Measurements from ENCODE around the gene NCEH1.

Gene NCEH1

DNA sequence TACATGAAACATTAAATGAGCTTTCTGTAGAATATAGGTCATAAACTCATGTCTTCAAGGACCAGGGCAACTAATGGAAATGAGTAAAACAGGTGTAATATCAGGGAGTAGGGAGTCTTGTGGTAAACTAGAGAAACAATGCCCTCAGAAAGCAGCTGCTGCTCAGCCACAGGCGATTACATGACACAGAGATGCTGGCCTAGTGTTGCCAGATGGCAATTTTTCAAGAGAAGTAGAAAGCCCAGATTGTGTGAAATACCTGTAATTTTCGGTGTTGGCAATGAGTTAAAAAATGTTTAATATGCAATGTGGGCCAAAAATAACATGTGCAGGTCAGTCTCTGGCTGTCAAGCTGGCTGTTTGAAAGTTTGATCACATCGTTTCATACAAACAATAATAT lies 23.4 kb downstream of the NCEH1 start:
- Histone ChIP-seq H3K9me3 (ENCODE audit: control insufficient read depth, insufficient read depth, low read length) (no peaks in the 10 kb centered on the region), H3K4me3 (ENCODE audit: low read length) (no peak overlapping the region), H3F3A (ENCODE audit: control insufficient read depth, insufficient read depth) (no peaks in the 10 kb centered on the region), H3K4me2 (ENCODE audit: low read length) (no peak overlapping the region), H3K4me1 (ENCODE audit: control insufficient read depth, low read length) (peaks cover 6% of the 10 kb centered on the region), H3K9me2 (replicated peaks; ENCODE audit: control insufficient read depth, low read length) (no peaks in the 10 kb centered on the region), H3K27ac (ENCODE audit: low read depth, low read length) (no peak overlapping the region), H3K36me3 (ENCODE audit: control insufficient read depth, low read length) (no peaks in the 10 kb centered on the region), H3K79me2 (ENCODE audit: control insufficient read depth, low read length) (peaks cover 5% of the 10 kb centered on the region; the same call in 1 of the 2 replicates), H3K27me3 (ENCODE audit: control insufficient read depth, low read length) (no peaks in the 10 kb centered on the region), H4K20me1 (ENCODE audit: control insufficient read depth, insufficient read depth, low read depth, low read length) (no peaks in the 10 kb centered on the region)
- TF ChIP-seq EZH2phosphoT487 (IDR thresholded peaks at IDR 0.05; ENCODE audit: borderline replicate concordance, low read length), result no peak
- TF ChIP-seq, protein P1, sequence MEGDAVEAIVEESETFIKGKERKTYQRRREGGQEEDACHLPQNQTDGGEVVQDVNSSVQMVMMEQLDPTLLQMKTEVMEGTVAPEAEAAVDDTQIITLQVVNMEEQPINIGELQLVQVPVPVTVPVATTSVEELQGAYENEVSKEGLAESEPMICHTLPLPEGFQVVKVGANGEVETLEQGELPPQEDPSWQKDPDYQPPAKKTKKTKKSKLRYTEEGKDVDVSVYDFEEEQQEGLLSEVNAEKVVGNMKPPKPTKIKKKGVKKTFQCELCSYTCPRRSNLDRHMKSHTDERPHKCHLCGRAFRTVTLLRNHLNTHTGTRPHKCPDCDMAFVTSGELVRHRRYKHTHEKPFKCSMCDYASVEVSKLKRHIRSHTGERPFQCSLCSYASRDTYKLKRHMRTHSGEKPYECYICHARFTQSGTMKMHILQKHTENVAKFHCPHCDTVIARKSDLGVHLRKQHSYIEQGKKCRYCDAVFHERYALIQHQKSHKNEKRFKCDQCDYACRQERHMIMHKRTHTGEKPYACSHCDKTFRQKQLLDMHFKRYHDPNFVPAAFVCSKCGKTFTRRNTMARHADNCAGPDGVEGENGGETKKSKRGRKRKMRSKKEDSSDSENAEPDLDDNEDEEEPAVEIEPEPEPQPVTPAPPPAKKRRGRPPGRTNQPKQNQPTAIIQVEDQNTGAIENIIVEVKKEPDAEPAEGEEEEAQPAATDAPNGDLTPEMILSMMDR (IDR thresholded peaks at IDR 0.05; ENCODE audit: low read depth, low read length, poor library complexity, severe bottlenecking), result no peak

DNA sequence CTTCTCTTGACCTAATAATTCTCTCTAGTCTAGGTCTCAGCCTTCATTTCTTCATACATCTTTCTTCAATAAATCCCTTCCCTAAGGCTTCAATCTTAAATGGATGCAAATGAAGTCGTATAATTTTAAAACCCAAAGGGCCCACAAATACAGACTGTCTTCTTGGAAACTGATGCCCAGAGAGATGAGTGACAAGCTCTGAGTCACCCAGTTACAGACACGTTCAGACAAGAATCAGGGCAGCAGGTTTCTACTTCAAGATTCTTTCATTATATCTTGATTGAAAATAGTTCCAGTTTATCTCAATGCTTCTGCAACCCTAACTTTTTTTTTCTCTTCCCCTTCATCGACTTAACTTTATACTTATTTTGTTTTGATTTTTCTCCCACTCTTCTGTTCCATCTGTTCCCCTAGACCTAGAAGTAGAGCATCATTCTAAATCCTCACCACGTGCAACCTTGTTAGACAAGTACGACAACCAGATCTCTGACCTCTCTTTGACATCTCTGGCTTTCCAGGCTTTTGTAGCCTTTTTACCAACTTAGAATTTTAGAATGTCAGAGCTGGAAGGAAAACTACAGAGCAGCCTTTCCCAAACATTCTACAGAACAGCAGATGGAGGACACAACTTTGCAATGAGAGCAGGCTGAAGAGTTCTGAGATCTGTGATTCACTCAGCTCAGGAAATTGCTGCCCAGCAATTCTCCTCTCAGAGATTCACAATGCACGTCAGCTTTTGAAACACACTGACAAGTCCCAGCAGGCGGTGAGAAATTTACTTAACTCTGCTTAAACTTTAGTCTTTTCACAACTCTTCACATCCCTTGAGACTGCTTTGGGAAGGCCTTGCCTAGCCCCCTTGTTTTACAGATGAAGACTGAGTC lies 25.3 kb downstream of the NCEH1 start:
- no peaks in the 10 kb centered on the region for H3K9me2 ChIP-seq (replicated peaks; ENCODE audit: control insufficient read depth, low read length)
- no peak overlapping the region for H3K27ac ChIP-seq (ENCODE audit: low read depth, low read length)
- no peak overlapping the region for H3K4me2 ChIP-seq (ENCODE audit: low read length)
- H3K4me1 ChIP-seq (ENCODE audit: control insufficient read depth, low read length), result no peaks in the 10 kb centered on the region
- no peaks in the 10 kb centered on the region for H3K9me3 ChIP-seq (ENCODE audit: control insufficient read depth, insufficient read depth, low read length)
- H3F3A ChIP-seq (ENCODE audit: control insufficient read depth, insufficient read depth), result no peaks in the 10 kb centered on the region
- no peak for TF ChIP-seq EZH2phosphoT487 (IDR thresholded peaks at IDR 0.05; ENCODE audit: borderline replicate concordance, low read length)
- TF ChIP-seq, protein P1 (IDR thresholded peaks at IDR 0.05; ENCODE audit: low read depth, low read length, poor library complexity, severe bottlenecking), result no peak
- H3K36me3 ChIP-seq (ENCODE audit: control insufficient read depth, low read length), result no peaks in the 10 kb centered on the region
- no peaks in the 10 kb centered on the region for H3K27me3 ChIP-seq (ENCODE audit: control insufficient read depth, low read length)
- H3K4me3 ChIP-seq (ENCODE audit: low read length), result no peak overlapping the region
- no peaks in the 10 kb centered on the region for H4K20me1 ChIP-seq (ENCODE audit: control insufficient read depth, insufficient read depth, low read depth, low read length)
- no peaks in the 10 kb centered on the region for H3K79me2 ChIP-seq (ENCODE audit: control insufficient read depth, low read length)

DNA sequence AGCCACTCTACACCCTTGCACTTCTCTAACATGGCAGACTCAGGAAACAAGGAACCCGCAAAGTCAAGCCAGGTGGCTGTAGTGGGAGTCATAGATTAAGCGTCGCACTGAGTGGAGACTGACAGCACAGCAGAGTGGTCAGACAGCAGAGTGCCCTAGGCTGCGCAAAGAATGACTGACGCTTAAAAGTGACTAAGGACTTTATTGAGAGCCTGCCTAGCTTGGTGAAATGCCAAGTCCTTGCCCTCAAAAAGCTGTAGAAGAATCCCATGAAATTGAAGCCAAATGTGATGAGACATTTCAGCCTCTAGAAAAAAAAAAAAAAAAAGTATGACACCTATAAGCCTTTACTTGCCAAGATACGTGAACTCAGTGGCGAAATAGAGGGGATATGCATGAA lies 30.2 kb downstream of the NCEH1 start:
- H3K9me2 ChIP-seq (replicated peaks; ENCODE audit: control insufficient read depth, low read length), result no peaks in the 10 kb centered on the region
- no peaks in the 10 kb centered on the region for H4K20me1 ChIP-seq (ENCODE audit: control insufficient read depth, insufficient read depth, low read depth, low read length)
- TF ChIP-seq, protein P1 (IDR thresholded peaks at IDR 0.05; ENCODE audit: low read depth, low read length, poor library complexity, severe bottlenecking), result no peak
- no peak for TF ChIP-seq EZH2phosphoT487 (IDR thresholded peaks at IDR 0.05; ENCODE audit: borderline replicate concordance, low read length)
- H3K4me2 ChIP-seq (ENCODE audit: low read length), result no peak overlapping the region
- H3K9me3 ChIP-seq (ENCODE audit: control insufficient read depth, insufficient read depth, low read length), result no peaks in the 10 kb centered on the region
- H3K4me1 ChIP-seq (ENCODE audit: control insufficient read depth, low read length), result no peaks in the 10 kb centered on the region
- H3K4me3 ChIP-seq (ENCODE audit: low read length), result no peak overlapping the region
- H3K79me2 ChIP-seq (ENCODE audit: control insufficient read depth, low read length), result no peaks in the 10 kb centered on the region
- no peaks in the 10 kb centered on the region for H3F3A ChIP-seq (ENCODE audit: control insufficient read depth, insufficient read depth)
- no peaks in the 10 kb centered on the region for H3K36me3 ChIP-seq (ENCODE audit: control insufficient read depth, low read length)
- H3K27me3 ChIP-seq (ENCODE audit: control insufficient read depth, low read length), result no peaks in the 10 kb centered on the region
- H3K27ac ChIP-seq (ENCODE audit: low read depth, low read length), result no peak overlapping the region

All from DOHH2 (cell line).